MG63 (cell line): Measurements from ENCODE around the gene TRIM33. TPM values are rescaled to one million over a fixed set of nuclear protein-coding genes. Genes with fewer than 3 reads are reported as not detected.

Source experiments
- DNase-seq: peaks from one replicate; pipeline ENCODE4 v3.0.0-alpha.2; 2020
- H3K27me3 ChIP-seq: fragments of 250-450 bp; sonication (Bioruptor Pico); 2 replicates; pipeline ENCODE4 v1.5.1; 2020; ENCODE audit warnings: mild to moderate bottlenecking, moderate library complexity
- H3K36me3 ChIP-seq: fragments of 250-450 bp; sonication (Bioruptor Pico); 2 replicates; pipeline ENCODE4 v1.5.1; 2020; ENCODE audit warnings: mild to moderate bottlenecking, moderate library complexity
- H3K4me3 ChIP-seq: fragments of 250-450 bp; sonication (Bioruptor Pico); 2 replicates; pipeline ENCODE4 v1.5.1; 2020; ENCODE audit warnings: mild to moderate bottlenecking, moderate library complexity
- H3K9me3 ChIP-seq: fragments of 250-450 bp; sonication (Bioruptor Pico); 2 replicates; pipeline ENCODE4 v1.5.1; 2020; ENCODE audit warnings: mild to moderate bottlenecking, moderate library complexity
- total RNA-seq: library from RNA; depleted of rRNA; stranded (reverse); fragments of >200 nt; shearing (Covaris generic); gene quantifications from 2 replicates; pipeline ENCODE4 v1.2.3, GENCODE V29; 2014; ENCODE audit warnings: low replicate concordance; rRNA removed

Gene TRIM33
- 16.9 and 43.4 TPM in 2 replicates for total RNA-seq

- no peaks in the 10 kb centered on the region for H3K9me3 ChIP-seq
- no peaks in the 10 kb centered on the region for H3K27me3 ChIP-seq
- H3K4me3 ChIP-seq = peak within 1 kb of the TSS; percentile 90
- peaks cover 22% of the 10 kb centered on the region for H3K36me3 ChIP-seq
- peak; percentile 94 for DNase-seq
These were observed at the start of gene TRIM33 for GRCh38 chr1:114511032-114511785. Gene TRIM33, minus strand, starts transcription at chr1:114511203. Its CDS starts 127 bp downstream, at chr1:114511076.

GRCh38 chr1:114559356-114559755 lies 48.4 kb upstream of the TRIM33 start:
- no peaks in the 10 kb centered on the region for H3K27me3 ChIP-seq

GRCh38 chr1:114558544-114558943 lies 47.5 kb upstream of the TRIM33 start:
- no peaks in the 10 kb centered on the region for H3K27me3 ChIP-seq
- no peak overlapping the region for H3K4me3 ChIP-seq
- no peaks in the 10 kb centered on the region for H3K9me3 ChIP-seq
- no peaks in the 10 kb centered on the region for H3K36me3 ChIP-seq
- DNase-seq = no peak

More at GRCh38 chr1:114559356-114559755, 48.4 kb upstream of the TRIM33 start:
- Histone ChIP-seq H3K9me3 (no peaks in the 10 kb centered on the region), H3K4me3 (no peak overlapping the region), H3K36me3 (0 out of 2 replicates have a peak, but pooled peaks cover 2% of the 10 kb centered on the region)
- no peak for DNase-seq

GRCh38 chr1:114554577-114554976 lies 43.6 kb upstream of the TRIM33 start:
- DNase-seq = no peak
- Histone ChIP-seq H3K36me3 (no peaks in the 10 kb centered on the region), H3K27me3 (no peaks in the 10 kb centered on the region), H3K4me3 (no peak overlapping the region), H3K9me3 (no peaks in the 10 kb centered on the region)

GRCh38 chr1:114552106-114552639 lies 41.2 kb upstream of the TRIM33 start:
- Histone ChIP-seq H3K36me3 (no peaks in the 10 kb centered on the region), H3K4me3 (no peak overlapping the region), H3K27me3 (no peaks in the 10 kb centered on the region), H3K9me3 (no peaks in the 10 kb centered on the region)
- DNase-seq = no peak

- no peak for DNase-seq
- Histone ChIP-seq H3K27me3 (no peaks in the 10 kb centered on the region), H3K9me3 (no peaks in the 10 kb centered on the region), H3K36me3 (no peaks in the 10 kb centered on the region), H3K4me3 (no peak overlapping the region)
These were observed 40.4 kb upstream of the TRIM33 start for GRCh38 chr1:114551400-114551799.

- Histone ChIP-seq H3K9me3 (no peaks in the 10 kb centered on the region), H3K36me3 (no peaks in the 10 kb centered on the region), H3K4me3 (no peak overlapping the region), H3K27me3 (no peaks in the 10 kb centered on the region)
- DNase-seq = no peak
These were observed 39.3 kb upstream of the TRIM33 start for GRCh38 chr1:114550336-114550735.

GRCh38 chr1:114549137-114549536 lies 38.1 kb upstream of the TRIM33 start:
- DNase-seq = peak; percentile 17
- Histone ChIP-seq H3K36me3 (no peaks in the 10 kb centered on the region), H3K27me3 (no peaks in the 10 kb centered on the region), H3K4me3 (no peak overlapping the region), H3K9me3 (no peaks in the 10 kb centered on the region)

- no peak for DNase-seq
These were observed 36.1 kb upstream of the TRIM33 start for GRCh38 chr1:114547076-114547475.

GRCh38 chr1:114545796-114546195 lies 34.8 kb upstream of the TRIM33 start:
- H3K4me3 ChIP-seq = no peak overlapping the region
- no peak for DNase-seq
- H3K36me3 ChIP-seq = no peaks in the 10 kb centered on the region
- no peaks in the 10 kb centered on the region for H3K27me3 ChIP-seq
- no peaks in the 10 kb centered on the region for H3K9me3 ChIP-seq

More at GRCh38 chr1:114547076-114547475, 36.1 kb upstream of the TRIM33 start:
- H3K27me3 ChIP-seq = no peaks in the 10 kb centered on the region
- H3K9me3 ChIP-seq = no peaks in the 10 kb centered on the region
- no peaks in the 10 kb centered on the region for H3K36me3 ChIP-seq
- H3K4me3 ChIP-seq = no peak overlapping the region

GRCh38 chr1:114545315-114545714 lies 34.3 kb upstream of the TRIM33 start:
- H3K27me3 ChIP-seq = no peaks in the 10 kb centered on the region
- DNase-seq = no peak
- H3K9me3 ChIP-seq = no peaks in the 10 kb centered on the region

GRCh38 chr1:114540821-114541220 lies 29.8 kb upstream of the TRIM33 start:
- Histone ChIP-seq H3K36me3 (no peaks in the 10 kb centered on the region), H3K9me3 (no peaks in the 10 kb centered on the region), H3K4me3 (no peak overlapping the region), H3K27me3 (no peaks in the 10 kb centered on the region)
- DNase-seq = no peak

More at GRCh38 chr1:114545315-114545714, 34.3 kb upstream of the TRIM33 start:
- Histone ChIP-seq H3K36me3 (no peaks in the 10 kb centered on the region), H3K4me3 (no peak overlapping the region)

- Histone ChIP-seq H3K36me3 (no peaks in the 10 kb centered on the region), H3K27me3 (no peaks in the 10 kb centered on the region), H3K4me3 (no peak overlapping the region), H3K9me3 (no peaks in the 10 kb centered on the region)
- DNase-seq = no peak
These were observed 29.3 kb upstream of the TRIM33 start for GRCh38 chr1:114540272-114540671.

GRCh38 chr1:114536043-114536442 lies 25.0 kb upstream of the TRIM33 start:
- H3K36me3 ChIP-seq = no peaks in the 10 kb centered on the region
- DNase-seq = no peak
- no peaks in the 10 kb centered on the region for H3K9me3 ChIP-seq
- no peaks in the 10 kb centered on the region for H3K27me3 ChIP-seq
- no peak overlapping the region for H3K4me3 ChIP-seq

GRCh38 chr1:114535401-114535800 lies 24.4 kb upstream of the TRIM33 start:
- no peaks in the 10 kb centered on the region for H3K9me3 ChIP-seq
- H3K4me3 ChIP-seq = no peak overlapping the region
- DNase-seq = no peak
- no peaks in the 10 kb centered on the region for H3K27me3 ChIP-seq
- H3K36me3 ChIP-seq = no peaks in the 10 kb centered on the region

- Histone ChIP-seq H3K9me3 (no peaks in the 10 kb centered on the region), H3K27me3 (no peaks in the 10 kb centered on the region), H3K36me3 (no peaks in the 10 kb centered on the region), H3K4me3 (no peak overlapping the region)
- no peak for DNase-seq
These were observed 20.1 kb upstream of the TRIM33 start for GRCh38 chr1:114531094-114531493.

GRCh38 chr1:114530224-114530623 lies 19.2 kb upstream of the TRIM33 start:
- no peak overlapping the region for H3K4me3 ChIP-seq
- H3K27me3 ChIP-seq = no peaks in the 10 kb centered on the region
- no peaks in the 10 kb centered on the region for H3K36me3 ChIP-seq
- DNase-seq = no peak
- no peaks in the 10 kb centered on the region for H3K9me3 ChIP-seq

GRCh38 chr1:114524944-114525343 lies 13.9 kb upstream of the TRIM33 start:
- H3K4me3 ChIP-seq = no peak overlapping the region
- H3K9me3 ChIP-seq = no peaks in the 10 kb centered on the region
- H3K36me3 ChIP-seq = no peaks in the 10 kb centered on the region
- no peaks in the 10 kb centered on the region for H3K27me3 ChIP-seq
- no peak for DNase-seq
